Measurements from ENCODE around the gene WDR37.

WDR37 gene

GRCh38 chr10:1127629-1128028, 71.4 kb downstream of the WDR37 start:
- no peak for DNase-seq (ENCODE audit: low read depth, low spot score)

GRCh38 chr10:1128115-1128514, 71.9 kb downstream of the WDR37 start:
- no peak for DNase-seq (ENCODE audit: low read depth, low spot score)

- DNase-seq (ENCODE audit: low read depth, low spot score), result no peak
Measured at GRCh38 chr10:1128649-1129048, 72.5 kb downstream of the WDR37 start.

- DNase-seq (ENCODE audit: low read depth, low spot score), result no peak
Measured at GRCh38 chr10:1130226-1130625, 74.0 kb downstream of the WDR37 start.

- DNase-seq (ENCODE audit: low read depth, low spot score), result no peak
Measured at GRCh38 chr10:1130995-1131790, 75.0 kb downstream of the WDR37 start.

- no peak for DNase-seq (ENCODE audit: low read depth, low spot score)
Measured at GRCh38 chr10:1132584-1132983, 76.4 kb downstream of the WDR37 start.

- DNase-seq (ENCODE audit: low read depth, low spot score), result no peak
Measured at GRCh38 chr10:1133495-1134045, 77.4 kb downstream of the WDR37 start.

- no peak for DNase-seq (ENCODE audit: low read depth, low spot score)
Measured at GRCh38 chr10:1134156-1134555, 78.0 kb downstream of the WDR37 start.

GRCh38 chr10:1136268-1136667, 80.1 kb downstream of the WDR37 start:
- DNase-seq (ENCODE audit: low read depth, low spot score), result no peak

- DNase-seq (ENCODE audit: low read depth, low spot score), result no peak
Measured at GRCh38 chr10:1137499-1138163, 81.4 kb downstream of the WDR37 start.

- no peak for DNase-seq (ENCODE audit: low read depth, low spot score)
Measured at GRCh38 chr10:1138529-1138928, 82.3 kb downstream of the WDR37 start.

- DNase-seq (ENCODE audit: low read depth, low spot score), result no peak
Measured at GRCh38 chr10:1141261-1141660, 85.1 kb downstream of the WDR37 start.

GRCh38 chr10:1141701-1142100, 85.5 kb downstream of the WDR37 start:
- DNase-seq (ENCODE audit: low read depth, low spot score), result no peak

- no peak for DNase-seq (ENCODE audit: low read depth, low spot score)
Measured at GRCh38 chr10:1142596-1142995, 86.4 kb downstream of the WDR37 start.

- no peak for DNase-seq (ENCODE audit: low read depth, low spot score)
Measured at GRCh38 chr10:1147810-1148209, 91.6 kb downstream of the WDR37 start.

- no peak for DNase-seq (ENCODE audit: low read depth, low spot score)
Measured at GRCh38 chr10:1148855-1149605, 92.8 kb downstream of the WDR37 start.

- DNase-seq (ENCODE audit: low read depth, low spot score), result no peak
Measured at GRCh38 chr10:1149793-1150637, 93.8 kb downstream of the WDR37 start.

- no peak for DNase-seq (ENCODE audit: low read depth, low spot score)
Measured at GRCh38 chr10:1150638-1150955, 94.4 kb downstream of the WDR37 start.

GRCh38 chr10:1151076-1152033, 95.2 kb downstream of the WDR37 start:
- no peak for DNase-seq (ENCODE audit: low read depth, low spot score)
